Measurements from ENCODE around the gene GPS2.

GPS2 gene

DNA sequence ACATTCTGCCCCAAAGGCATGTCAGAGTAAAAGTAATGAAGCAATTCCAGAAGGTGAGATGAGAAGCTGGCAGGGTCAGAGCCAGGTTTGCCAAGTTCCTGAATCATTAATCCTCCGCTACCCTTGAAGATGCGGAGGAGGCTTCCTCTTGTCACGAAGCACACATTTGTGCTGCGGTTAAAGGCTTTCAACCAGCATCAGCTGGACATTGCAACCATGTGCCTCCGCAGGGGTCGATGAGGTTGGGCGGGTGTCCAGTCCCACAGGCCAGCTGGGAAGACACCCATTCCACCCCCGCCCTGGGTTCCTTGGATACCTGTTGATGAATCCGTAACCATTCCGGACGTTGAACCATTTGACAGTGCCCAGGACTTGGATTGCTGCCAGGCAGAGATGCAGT lies 22.0 kb downstream of the GPS2 start:
- no peak for DNase-seq (ENCODE audit: low spot score)

DNA sequence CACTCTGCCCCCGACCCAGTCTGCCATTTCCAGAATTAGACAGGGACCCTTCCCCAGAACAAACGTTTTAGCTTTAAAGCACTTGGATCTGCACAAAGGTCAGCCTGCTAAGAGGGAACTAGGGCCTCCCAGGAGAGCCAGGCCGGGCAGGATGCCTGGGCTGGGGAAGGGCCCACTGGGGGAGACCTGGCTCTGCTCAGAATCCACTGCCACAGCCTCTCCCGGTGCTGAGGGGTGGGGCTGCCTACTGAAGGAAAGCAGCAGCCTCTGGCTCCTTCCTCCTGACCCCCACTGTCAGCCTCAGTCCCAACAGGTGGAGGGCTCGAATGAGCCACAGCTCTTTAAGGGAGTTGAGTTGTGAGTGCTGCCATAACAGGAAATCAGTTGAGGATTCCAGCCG lies 22.4 kb downstream of the GPS2 start:
- no peak for DNase-seq (ENCODE audit: low spot score)

DNA sequence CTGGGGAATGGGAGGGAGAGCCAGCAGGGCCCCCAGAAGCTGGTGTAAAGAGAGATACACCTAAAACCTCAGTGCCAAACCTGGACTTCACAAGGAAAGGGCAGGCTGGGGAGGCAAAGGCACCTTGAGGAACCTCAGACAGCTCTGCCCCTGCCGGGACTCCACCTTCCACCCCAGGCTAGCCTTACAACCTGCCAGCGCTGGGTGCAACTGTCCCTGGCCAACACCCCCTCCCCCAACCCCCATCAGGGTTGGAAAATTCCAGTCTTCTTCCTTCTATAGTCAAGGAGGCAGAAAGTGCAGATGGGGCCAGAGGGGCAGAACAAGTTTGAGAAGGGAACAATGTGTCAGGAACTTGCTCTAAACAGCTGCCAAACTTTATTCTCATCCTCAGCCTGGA lies 23.0 kb downstream of the GPS2 start:
- no peak for DNase-seq (ENCODE audit: low spot score)

DNA sequence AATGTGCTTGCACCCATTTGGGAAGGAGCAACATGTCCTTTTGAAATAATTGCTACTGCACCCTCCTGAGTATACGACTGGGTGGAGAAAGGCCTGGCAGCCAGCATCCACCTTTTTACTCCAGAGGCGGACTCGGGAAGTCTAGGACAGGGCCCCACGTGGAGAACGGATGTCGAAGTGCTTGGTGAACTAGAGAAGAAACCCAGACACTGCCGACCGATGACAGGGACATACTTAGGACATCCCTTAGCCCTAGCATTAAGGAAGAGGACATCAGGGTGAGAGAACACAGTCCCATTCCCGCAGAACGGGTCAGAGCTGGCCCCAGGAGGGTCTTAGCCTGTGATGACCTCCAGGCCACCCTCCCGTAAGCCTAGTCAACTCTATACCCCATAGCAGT lies 24.5 kb downstream of the GPS2 start:
- no peak for DNase-seq (ENCODE audit: low spot score)

DNA sequence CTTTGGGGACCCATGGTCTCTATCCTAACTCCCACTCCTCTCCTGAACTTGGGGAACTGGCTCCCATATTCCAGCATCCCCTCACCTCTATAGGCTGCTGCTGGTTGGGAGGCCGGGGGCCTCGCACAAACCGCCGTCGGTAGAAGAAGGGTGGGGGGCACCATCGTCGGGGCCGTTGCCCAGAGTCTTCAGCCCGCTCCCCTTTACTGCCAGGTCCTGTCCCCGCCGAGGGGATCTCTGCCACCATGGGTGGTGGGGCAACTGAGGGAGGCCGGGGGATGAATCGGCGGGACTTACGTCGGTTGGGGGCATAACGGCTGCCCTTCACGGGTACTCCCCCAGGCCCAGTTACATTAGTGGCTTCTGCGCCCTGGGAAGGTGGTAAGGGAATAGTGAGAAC lies 25.0 kb downstream of the GPS2 start:
- no peak for DNase-seq (ENCODE audit: low spot score)

DNA sequence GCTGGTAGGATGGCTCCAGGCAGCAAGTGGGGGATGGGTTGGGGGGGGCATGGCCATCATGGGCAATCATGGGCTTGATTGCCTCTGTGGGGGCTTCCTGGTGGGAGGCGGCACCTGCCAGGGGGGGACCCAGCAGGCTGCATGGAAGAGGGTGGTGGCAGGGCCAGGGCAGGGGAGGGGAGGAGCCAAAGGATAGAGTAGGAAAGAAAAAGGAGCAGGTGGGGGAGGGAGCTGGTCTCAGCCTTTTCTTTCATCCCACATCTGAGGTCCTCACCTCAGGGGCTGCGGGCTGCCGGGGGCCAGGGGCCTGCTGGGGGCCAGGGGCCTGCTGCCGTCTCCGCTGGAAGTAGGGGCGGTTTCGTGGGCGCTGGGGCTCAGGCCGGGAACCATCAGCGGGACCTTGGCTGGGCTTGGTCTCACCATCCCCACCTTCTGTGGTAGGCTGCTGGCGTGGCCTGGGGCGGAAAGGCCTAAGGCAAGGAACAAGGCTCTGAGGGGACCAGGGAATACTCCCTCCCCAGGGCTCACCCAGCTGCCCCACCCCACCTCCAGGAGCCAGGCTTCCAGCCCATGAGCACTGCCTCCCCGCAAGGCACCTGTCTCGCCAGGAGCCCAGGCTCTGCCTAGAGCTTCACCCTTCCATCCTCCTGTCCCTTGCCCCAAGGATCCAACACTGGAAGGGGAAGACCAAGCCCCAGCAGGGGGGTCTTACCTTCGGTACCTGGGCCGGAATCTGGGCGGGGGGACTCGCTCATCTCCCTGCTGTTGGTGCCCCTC lies 25.7 kb downstream of the GPS2 start:
- no peak for DNase-seq (ENCODE audit: low spot score)

DNA sequence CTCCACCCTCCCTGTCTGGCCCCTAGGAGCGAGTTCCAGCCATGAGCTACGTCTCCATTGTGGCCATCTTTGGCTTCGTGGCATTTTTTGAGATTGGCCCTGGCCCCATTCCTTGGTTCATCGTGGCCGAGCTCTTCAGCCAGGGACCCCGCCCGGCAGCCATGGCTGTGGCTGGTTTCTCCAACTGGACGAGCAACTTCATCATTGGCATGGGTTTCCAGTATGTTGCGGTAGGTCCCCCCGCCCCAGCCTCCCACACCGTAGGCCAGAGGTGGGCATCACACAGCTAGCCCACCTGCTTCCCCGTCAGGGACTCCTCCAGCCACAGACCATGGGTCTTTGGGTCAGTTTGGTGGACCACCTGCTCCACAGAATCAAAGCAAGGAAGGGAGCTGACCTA lies 29.5 kb downstream of the GPS2 start:
- DNase-seq (ENCODE audit: low spot score) = no peak

DNA sequence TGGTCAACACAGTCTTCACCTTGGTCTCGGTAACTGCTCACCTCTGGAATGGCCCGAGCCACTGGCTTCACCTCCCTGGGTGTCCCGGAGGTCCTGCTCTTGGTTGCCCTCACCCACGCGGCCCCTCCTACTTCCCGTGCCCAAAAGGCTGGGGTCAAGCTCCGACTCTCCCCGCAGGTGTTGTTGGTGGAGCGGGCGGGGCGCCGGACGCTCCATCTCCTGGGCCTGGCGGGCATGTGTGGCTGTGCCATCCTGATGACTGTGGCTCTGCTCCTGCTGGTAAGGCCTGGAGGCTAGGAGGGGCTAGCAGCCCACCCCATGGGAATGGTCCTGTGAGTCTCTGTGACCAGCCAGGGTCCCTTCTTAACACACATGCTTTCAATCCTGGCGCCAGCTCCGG lies 30.2 kb downstream of the GPS2 start:
- no peak for DNase-seq (ENCODE audit: low spot score)

DNA sequence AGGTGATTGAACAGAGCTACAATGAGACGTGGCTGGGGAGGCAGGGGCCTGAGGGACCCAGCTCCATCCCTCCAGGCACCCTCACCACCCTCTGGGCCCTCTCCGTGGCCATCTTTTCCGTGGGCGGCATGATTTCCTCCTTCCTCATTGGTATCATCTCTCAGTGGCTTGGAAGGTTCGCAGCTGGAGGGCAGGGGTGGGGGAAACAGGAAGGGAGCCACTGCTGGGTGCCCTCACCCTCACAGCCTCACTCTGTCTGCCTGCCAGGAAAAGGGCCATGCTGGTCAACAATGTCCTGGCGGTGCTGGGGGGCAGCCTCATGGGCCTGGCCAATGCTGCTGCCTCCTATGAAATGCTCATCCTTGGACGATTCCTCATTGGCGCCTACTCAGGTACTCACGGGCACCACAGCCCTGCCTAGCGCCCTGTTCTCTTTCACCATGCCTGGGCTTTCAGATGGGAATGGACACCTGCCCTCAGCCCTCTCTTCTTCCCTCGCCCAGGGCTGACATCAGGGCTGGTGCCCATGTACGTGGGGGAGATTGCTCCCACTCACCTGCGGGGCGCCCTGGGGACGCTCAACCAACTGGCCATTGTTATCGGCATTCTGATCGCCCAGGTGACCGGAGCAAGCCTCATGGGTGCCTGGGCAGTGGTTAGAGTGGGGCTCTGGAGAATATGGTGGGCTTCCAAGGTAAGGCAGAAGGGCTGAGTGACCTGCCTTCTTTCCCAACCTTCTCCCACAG lies 31.5 kb downstream of the GPS2 start:
- no peak for DNase-seq (ENCODE audit: low spot score)

DNA sequence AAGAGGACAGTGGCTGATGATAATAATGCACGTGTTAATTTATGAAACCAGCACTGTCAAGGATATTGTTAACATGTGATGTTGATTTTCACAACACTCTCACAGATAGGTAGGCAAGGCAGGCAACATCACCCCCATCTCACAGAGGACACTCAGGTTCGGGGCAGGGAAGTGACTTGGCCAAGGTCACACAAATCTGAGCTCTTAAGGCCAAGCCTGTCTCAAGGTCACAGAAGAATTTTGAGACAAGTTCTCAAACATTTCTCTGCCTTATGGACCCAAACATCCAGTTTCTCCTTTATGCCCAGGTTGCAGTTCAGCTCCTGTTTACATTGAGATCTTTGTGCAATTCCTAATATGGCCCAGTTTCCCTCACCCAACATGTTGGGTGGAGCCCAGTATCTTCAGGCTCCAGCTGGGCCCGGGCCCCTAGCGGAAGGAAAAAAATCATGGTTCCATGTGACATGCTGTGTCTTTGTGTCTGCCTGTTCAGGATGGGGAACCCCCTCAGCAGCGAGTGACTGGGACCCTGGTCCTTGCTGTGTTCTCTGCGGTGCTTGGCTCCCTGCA lies 32.3 kb downstream of the GPS2 start:
- DNase-seq (ENCODE audit: low spot score) = no peak

DNA sequence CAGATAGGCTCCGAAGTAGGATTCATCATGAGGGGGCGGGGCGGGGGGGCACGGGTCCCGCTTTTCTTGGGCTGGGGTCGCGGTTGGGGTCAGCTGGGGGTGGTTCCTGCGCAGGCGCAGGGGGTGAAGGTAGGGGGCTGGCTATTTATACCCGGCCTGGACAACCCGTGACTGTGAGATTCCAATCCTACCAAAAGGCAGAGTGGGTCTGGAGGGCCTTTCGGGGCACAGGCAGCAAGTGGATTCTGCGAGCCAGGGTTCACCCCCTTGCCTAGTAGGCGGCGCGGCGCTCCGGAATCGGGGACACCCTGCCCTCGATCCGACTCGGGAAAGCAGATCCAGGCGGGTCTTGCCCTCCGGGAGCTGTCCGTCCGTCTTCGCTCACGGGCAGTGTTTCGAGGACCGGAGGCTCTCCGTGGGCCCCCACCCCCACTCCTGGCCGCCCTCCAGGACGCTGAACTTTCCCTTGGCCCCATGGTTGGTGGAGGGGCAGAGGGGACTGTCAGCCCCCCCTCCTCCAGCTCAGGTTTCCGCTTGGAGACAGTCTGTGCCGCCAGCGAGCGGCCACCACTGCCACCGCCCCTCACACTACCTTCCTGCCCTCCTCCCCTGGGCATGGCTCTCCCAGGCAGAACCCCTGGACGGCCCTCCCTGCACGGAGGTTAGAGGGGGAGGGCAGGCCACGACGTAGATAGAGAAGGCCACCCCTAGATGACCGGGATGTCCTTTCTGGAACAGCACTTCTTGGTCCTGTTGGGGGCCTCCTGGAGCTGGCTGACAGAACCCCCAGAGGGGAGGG lies 33.0 kb downstream of the GPS2 start:
- DNase-seq (ENCODE audit: low spot score) = no peak

DNA sequence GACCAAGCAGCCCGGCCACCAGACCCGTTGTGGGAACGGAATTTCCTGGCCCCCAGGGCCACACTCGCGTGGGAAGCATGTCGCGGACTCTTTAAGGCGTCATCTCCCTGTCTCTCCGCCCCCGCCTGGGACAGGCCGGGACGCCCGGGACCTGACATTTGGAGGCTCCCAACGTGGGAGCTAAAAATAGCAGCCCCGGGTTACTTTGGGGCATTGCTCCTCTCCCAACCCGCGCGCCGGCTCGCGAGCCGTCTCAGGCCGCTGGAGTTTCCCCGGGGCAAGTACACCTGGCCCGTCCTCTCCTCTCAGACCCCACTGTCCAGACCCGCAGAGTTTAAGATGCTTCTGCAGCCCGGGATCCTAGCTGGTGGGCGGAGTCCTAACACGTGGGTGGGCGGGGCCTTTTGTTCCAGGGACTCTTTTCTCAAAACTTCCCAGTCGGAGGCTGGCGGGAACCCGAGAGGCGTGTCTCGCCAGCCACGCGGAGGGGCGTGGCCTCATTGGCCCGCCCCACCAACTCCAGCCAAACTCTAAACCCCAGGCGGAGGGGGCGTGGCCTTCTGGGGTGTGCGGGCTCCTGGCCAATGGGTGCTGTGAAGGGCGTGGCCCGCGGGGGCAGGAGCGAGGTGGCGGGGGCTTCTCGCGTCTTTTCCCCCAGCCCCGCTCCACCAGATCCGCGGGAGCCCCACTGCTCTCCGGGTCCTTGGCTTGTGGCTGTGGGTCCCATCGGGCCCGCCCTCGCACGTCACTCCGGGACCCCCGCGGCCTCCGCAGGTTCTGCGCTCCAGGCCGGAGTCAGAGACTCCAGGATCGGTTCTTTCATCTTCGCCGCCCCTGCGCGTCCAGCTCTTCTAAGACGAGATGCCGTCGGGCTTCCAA lies 33.8 kb downstream of the GPS2 start, which contains the start of gene SLC2A4:
Gene SLC2A4, plus strand, starts transcription at position 645 of the 879 bp plus-strand sequence. Its CDS starts 217 bp downstream, at position 862.
- peak; percentile 99 for DNase-seq (ENCODE audit: low spot score)

DNA sequence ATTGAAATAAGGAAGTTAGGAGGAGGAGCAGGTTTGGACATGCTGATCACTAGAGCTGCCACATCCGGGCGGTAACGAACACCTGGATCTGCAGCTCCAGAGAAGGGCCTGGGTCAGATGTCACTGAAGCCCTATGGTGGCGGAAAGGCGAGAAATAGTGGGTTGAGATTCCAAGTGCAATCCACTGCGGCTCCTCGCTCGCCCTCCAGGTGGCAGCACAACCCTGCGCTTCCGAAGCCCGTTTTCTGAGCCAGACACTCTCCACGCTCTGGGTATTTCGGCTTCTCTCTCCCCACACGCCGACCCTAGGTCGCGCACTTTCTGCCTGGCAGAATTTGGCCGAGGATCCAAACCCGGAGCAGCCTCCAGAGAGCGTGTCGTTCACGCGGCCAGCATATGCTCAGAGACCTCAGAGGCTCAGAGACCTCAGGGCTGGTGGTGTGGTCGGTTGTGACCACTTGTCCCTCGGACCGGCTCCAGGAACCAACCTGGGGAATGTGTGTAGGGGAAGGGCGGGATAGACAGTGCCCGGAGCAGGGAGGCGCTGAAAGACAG lies 34.6 kb downstream of the GPS2 start:
- DNase-seq (ENCODE audit: low spot score) = peak; percentile 95

DNA sequence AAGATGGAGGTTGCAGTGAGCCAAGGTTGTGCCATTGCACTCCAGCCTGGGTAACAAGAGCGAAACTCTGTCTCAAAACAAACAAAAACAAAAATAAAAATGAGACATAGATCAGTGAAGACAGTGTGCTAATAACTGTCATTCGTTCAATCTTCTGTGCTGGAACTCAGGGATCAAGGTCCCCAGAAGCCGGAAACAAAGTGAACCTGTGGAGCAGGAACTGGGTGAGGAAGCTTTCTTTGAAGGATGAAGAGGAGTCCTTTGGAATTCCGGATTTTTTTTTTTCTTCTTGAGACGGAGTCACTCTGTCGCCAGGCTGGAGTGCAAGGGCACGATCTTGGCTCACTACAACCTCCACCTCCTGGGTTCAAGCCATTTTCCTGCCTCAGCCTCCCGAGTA lies 35.7 kb downstream of the GPS2 start:
- DNase-seq (ENCODE audit: low spot score) = no peak

DNA sequence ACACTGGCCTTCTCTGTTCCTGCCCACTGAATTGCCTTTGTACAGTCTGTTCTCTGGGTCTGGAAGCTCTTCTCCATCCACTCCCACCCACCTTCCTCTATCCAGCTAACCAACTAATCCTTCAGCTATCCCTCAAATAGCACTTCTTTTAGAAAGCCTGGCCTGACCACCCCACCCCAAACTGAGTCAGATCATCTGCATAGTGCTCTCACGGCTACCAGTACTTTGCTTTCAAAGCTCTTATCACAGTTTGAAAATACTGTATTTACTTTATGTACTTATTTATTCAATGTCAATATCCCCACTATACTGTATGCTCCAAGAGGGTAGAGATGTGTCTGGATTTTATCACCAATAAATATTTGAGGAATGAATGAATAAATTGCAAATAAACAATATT lies 48.4 kb downstream of the GPS2 start:
- no peak for DNase-seq (ENCODE audit: low spot score)

DNA sequence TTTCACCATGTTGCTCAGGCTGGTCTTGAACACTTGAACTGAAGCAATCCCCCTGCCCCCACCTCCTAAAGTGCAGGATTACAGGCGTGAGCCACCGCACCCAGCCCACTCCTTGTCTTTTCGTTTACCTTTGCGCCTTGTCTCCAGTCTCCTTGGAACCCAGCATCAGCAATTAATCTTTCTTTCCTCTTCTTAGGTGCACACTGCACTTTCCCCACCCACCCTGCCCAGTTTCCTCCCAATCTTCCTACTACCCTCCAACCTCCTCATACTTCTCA lies 51.4 kb downstream of the GPS2 start:
- DNase-seq (ENCODE audit: low spot score) = no peak

DNA sequence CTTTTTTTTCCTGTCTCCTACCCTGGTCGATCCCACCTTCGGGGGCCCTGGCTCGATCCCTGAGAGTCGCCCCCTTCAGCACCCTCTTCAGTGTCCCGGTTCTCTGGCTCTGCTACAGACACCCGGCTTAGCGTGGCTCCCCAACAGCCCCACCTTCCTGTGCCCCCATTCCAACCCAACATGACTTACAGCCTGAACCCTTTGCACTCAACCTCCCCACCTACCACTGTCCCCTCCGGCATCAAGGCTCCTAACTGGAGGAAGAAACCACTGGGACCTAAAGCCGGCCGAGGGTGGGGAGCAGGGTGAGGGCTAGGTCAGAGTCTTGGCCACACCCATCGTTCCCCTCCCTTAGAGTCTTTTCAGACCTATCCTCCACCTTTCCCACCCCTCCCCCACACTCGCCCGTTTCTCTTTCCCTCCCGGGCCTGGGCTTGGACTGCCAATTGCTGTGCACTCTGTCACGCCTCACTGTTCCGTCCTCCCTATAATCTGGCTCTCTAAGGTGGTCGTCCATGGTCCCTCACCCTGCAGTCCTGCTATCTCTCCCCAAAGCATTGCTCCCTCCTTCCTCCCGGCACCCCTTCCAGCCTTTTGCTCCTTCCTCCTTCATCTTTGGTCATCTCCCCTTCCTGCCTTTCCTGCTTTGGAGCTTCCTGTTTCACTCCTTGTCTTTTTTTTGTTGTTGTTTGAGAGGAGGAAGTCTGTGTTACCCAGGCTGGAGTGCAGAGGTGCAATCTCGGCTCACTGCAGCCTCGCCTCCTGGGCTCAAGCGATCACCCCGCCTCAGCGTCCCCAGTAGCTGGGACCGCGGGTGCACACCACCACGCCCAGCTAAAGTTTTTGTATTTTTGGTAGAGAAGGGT lies 52.0 kb downstream of the GPS2 start:
- DNase-seq (ENCODE audit: low spot score) = no peak
